Measurements from ENCODE around the gene SIAH2.

The SIAH2 gene

DNA sequence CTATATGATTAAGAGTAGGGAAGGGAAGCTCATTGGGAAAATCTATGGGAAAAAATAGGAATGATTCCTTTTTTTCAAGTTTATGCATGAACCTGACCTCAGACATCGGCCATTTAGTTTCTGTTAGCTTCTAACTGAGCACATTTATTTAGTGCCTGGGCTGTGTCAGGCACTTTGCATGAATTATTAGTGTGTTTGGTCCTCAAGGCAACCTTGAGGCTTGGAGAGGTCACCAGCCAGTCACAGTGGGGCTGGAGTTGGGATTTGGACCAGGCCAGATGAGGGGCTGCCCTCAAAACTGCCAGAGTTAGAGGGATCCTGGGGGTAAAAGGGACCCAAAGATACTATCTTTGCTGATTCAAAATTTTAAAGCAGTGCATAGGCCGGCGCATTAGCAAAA, 8.1 kb downstream of the SIAH2 start:
- Histone ChIP-seq H3K4me3 (ENCODE audit: severe bottlenecking) (no peak overlapping the region), H3K4me1 (ENCODE audit: insufficient read depth, poor library complexity, severe bottlenecking) (peaks cover 18% of the 10 kb centered on the region), H3K27me3 (ENCODE audit: insufficient read depth, poor library complexity, severe bottlenecking) (no peaks in the 10 kb centered on the region), H3K27ac (ENCODE audit: poor library complexity, severe bottlenecking) (no peak overlapping the region), H3K36me3 (ENCODE audit: low read depth) (peaks cover 79% of the 10 kb centered on the region), H3K9me3 (ENCODE audit: severe bottlenecking) (no peaks in the 10 kb centered on the region)
- DNase-seq (ENCODE audit: low spot score) (no peak), ATAC-seq (ENCODE audit: low read depth) (no peak)
- TF ChIP-seq, protein P1, sequence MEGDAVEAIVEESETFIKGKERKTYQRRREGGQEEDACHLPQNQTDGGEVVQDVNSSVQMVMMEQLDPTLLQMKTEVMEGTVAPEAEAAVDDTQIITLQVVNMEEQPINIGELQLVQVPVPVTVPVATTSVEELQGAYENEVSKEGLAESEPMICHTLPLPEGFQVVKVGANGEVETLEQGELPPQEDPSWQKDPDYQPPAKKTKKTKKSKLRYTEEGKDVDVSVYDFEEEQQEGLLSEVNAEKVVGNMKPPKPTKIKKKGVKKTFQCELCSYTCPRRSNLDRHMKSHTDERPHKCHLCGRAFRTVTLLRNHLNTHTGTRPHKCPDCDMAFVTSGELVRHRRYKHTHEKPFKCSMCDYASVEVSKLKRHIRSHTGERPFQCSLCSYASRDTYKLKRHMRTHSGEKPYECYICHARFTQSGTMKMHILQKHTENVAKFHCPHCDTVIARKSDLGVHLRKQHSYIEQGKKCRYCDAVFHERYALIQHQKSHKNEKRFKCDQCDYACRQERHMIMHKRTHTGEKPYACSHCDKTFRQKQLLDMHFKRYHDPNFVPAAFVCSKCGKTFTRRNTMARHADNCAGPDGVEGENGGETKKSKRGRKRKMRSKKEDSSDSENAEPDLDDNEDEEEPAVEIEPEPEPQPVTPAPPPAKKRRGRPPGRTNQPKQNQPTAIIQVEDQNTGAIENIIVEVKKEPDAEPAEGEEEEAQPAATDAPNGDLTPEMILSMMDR (IDR thresholded peaks at IDR 0.05; ENCODE audit: poor library complexity, severe bottlenecking), result no peak

DNA sequence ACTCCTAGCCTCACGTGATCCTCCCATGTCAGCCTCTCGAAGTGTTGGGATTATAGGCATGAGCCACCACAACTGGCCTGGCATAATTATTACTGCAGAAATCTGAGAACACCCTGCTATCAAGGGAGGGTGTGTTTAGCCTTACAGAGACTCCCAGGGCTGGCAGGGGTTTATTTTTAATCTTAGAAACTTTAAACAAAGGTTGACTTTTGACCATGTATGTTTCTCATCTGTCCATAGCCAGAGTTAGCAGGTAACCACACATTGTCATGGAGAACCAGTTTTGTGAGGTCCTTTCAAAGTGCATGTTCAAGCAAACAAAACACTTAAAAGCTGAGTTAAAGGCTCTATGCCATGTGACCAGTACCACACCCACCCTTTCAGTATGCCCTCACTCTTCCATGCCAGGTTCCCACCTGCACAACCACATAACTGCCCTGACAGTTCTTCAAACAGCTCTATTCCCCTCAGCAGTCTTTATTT, 11.1 kb downstream of the SIAH2 start:
- H3K4me3 ChIP-seq (ENCODE audit: severe bottlenecking), result no peak overlapping the region
- peaks cover 8% of the 10 kb centered on the region for H3K4me1 ChIP-seq (ENCODE audit: insufficient read depth, poor library complexity, severe bottlenecking)
- H3K27me3 ChIP-seq (ENCODE audit: insufficient read depth, poor library complexity, severe bottlenecking), result no peaks in the 10 kb centered on the region
- ATAC-seq (ENCODE audit: low read depth) (peak; percentile 23; the same call in 1 of the 3 replicates), DNase-seq (ENCODE audit: low spot score) (no peak)
- no peak overlapping the region for H3K27ac ChIP-seq (ENCODE audit: poor library complexity, severe bottlenecking)
- no peaks in the 10 kb centered on the region for H3K9me3 ChIP-seq (ENCODE audit: severe bottlenecking)
- TF ChIP-seq, protein P1 (IDR thresholded peaks at IDR 0.05; ENCODE audit: poor library complexity, severe bottlenecking), result no peak
- peaks cover 66% of the 10 kb centered on the region for H3K36me3 ChIP-seq (ENCODE audit: low read depth)

GRCh38 chr3:150749255-150749654, 13.7 kb downstream of the SIAH2 start:
- ATAC-seq (ENCODE audit: low read depth), result no peak
- H3K4me3 ChIP-seq (ENCODE audit: severe bottlenecking), result no peak overlapping the region
- H3K27me3 ChIP-seq (ENCODE audit: insufficient read depth, poor library complexity, severe bottlenecking), result no peaks in the 10 kb centered on the region
- no peak for DNase-seq (ENCODE audit: low spot score)
- peaks cover 23% of the 10 kb centered on the region for H3K4me1 ChIP-seq (ENCODE audit: insufficient read depth, poor library complexity, severe bottlenecking)
- TF ChIP-seq, protein P1 (IDR thresholded peaks at IDR 0.05; ENCODE audit: poor library complexity, severe bottlenecking), result no peak
- H3K36me3 ChIP-seq (ENCODE audit: low read depth), result peaks cover 42% of the 10 kb centered on the region
- H3K9me3 ChIP-seq (ENCODE audit: severe bottlenecking), result no peaks in the 10 kb centered on the region
- H3K27ac ChIP-seq (ENCODE audit: poor library complexity, severe bottlenecking), result no peak overlapping the region

DNA sequence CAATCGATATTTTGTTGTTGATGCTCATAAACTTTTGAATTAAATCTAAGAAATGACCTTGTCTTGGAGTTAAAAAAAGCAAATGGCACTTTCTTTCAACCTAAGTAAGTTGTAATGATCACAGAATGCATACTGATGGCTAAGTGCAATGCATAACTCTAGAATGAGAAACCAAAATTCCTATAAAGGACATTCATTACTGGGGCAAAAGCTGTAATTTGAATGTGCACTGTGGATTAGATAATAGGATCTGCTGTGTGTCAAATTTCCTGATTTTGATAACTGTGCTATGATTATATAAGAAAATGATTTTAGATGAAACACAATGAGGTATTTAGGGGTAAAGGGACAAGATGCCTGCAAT, 14.3 kb downstream of the SIAH2 start:
- Histone ChIP-seq H3K9me3 (ENCODE audit: severe bottlenecking) (no peaks in the 10 kb centered on the region), H3K27ac (ENCODE audit: poor library complexity, severe bottlenecking) (no peak overlapping the region), H3K36me3 (ENCODE audit: low read depth) (peaks cover 36% of the 10 kb centered on the region), H3K4me1 (ENCODE audit: insufficient read depth, poor library complexity, severe bottlenecking) (peaks cover 29% of the 10 kb centered on the region), H3K27me3 (ENCODE audit: insufficient read depth, poor library complexity, severe bottlenecking) (no peaks in the 10 kb centered on the region), H3K4me3 (ENCODE audit: severe bottlenecking) (no peak overlapping the region)
- DNase-seq (ENCODE audit: low spot score) (no peak), ATAC-seq (ENCODE audit: low read depth) (no peak)
- TF ChIP-seq, protein P1 (IDR thresholded peaks at IDR 0.05; ENCODE audit: poor library complexity, severe bottlenecking), result no peak

- Histone ChIP-seq H3K27me3 (ENCODE audit: insufficient read depth, poor library complexity, severe bottlenecking) (no peaks in the 10 kb centered on the region), H3K4me3 (ENCODE audit: severe bottlenecking) (no peak overlapping the region), H3K27ac (ENCODE audit: poor library complexity, severe bottlenecking) (no peak overlapping the region), H3K36me3 (ENCODE audit: low read depth) (peaks cover 32% of the 10 kb centered on the region), H3K4me1 (ENCODE audit: insufficient read depth, poor library complexity, severe bottlenecking) (peaks cover 30% of the 10 kb centered on the region), H3K9me3 (ENCODE audit: severe bottlenecking) (no peaks in the 10 kb centered on the region)
- ATAC-seq (ENCODE audit: low read depth) (no peak), DNase-seq (ENCODE audit: low spot score) (no peak)
- TF ChIP-seq, protein P1 (IDR thresholded peaks at IDR 0.05; ENCODE audit: poor library complexity, severe bottlenecking), result no peak
Measured at GRCh38 chr3:150747886-150748683, 14.9 kb downstream of the SIAH2 start.
